Fibroblast of lung (primary cell): ENCODE data around the gene SNAP47. TPM values are rescaled to one million over a fixed set of nuclear protein-coding genes. Genes with fewer than 3 reads are reported as not detected.

Experiments
- DNase-seq, 2 donors: peaks; one replicate each; pipeline versions ENCODE4 v3.0.0 to v3.0.0-alpha.2; 2010; ENCODE audit warnings: low read depth in 2 of 2
- H2AFZ ChIP-seq: 2 replicates; pipeline ENCODE4 v1.5.1; 2012; ENCODE audit warnings: low read length, control low read depth, inconsistent platforms
- H3K27ac ChIP-seq: 2 replicates; pipeline ENCODE4 v1.5.1; 2011; ENCODE audit warnings: low read length, control low read depth; ENCODE audit not compliant: insufficient read depth
- H3K27me3 ChIP-seq: 2 replicates; pipeline ENCODE4 v1.5.1; 2011; ENCODE audit warnings: mild to moderate bottlenecking, low read length; ENCODE audit not compliant: control insufficient read depth, insufficient read depth
- H3K36me3 ChIP-seq: 2 replicates; pipeline ENCODE4 v1.5.1; 2011; ENCODE audit warnings: low read length; ENCODE audit not compliant: control insufficient read depth, insufficient read depth
- H3K4me1 ChIP-seq: 2 replicates; pipeline ENCODE4 v1.5.1; 2011; ENCODE audit warnings: low read length; ENCODE audit not compliant: control insufficient read depth, insufficient read depth; ENCODE audit errors: extremely low read depth
- H3K4me2 ChIP-seq: 2 replicates; pipeline ENCODE4 v1.5.1; 2011; ENCODE audit warnings: low read length, control low read depth; ENCODE audit not compliant: insufficient read depth; ENCODE audit errors: extremely low read depth
- H3K4me3 ChIP-seq, 4 experiments: fragments of 200-600 bp in 1 of 4; sonication (generic) in 1 of 4; replicated peaks in 1 of 4; 2 replicates each; pipeline ENCODE4 v1.5.1; 2011 to 2016; ENCODE audit warnings: low read length in 4 of 4, low read depth in 3 of 4, mild to moderate bottlenecking in 3 of 4, control low read depth in 2 of 4, inconsistent platforms in 1 of 4, mixed read lengths in 1 of 4; ENCODE audit not compliant: insufficient read depth in 1 of 4; ENCODE audit errors: control extremely low read depth in 1 of 4
- H3K79me2 ChIP-seq: 2 replicates; pipeline ENCODE4 v1.5.1; 2012; ENCODE audit warnings: mild to moderate bottlenecking, low read length, inconsistent platforms; ENCODE audit not compliant: control insufficient read depth, insufficient read depth
- H3K9ac ChIP-seq: 2 replicates; pipeline ENCODE4 v1.5.1; 2011; ENCODE audit warnings: mild to moderate bottlenecking, low read length, control low read depth; ENCODE audit not compliant: insufficient read depth
- H3K9me3 ChIP-seq: 2 replicates; pipeline ENCODE4 v1.5.1; 2012; ENCODE audit warnings: low read depth, low read length; ENCODE audit not compliant: control insufficient read depth, insufficient read depth
- H4K20me1 ChIP-seq: 2 replicates; pipeline ENCODE4 v1.5.1; 2011; ENCODE audit warnings: low read length; ENCODE audit not compliant: control insufficient read depth, insufficient read depth; ENCODE audit errors: extremely low read depth
- CTCF ChIP-seq, 2 donors: IDR thresholded peaks in 1 of 2; conservative IDR thresholded peaks in 1 of 2; 1 replicate in 1 of 2; 2 replicates in 1 of 2; pipeline ENCODE4 v1.5.1; 2011 to 2012; ENCODE audit warnings: low read length in 2 of 2, control low read depth in 1 of 2, inconsistent platforms in 1 of 2, low read depth in 1 of 2, mild to moderate bottlenecking in 1 of 2
- EZH2 ChIP-seq: IDR thresholded peaks from 2 replicates; pipeline ENCODE4 v1.5.1; 2012; ENCODE audit warnings: low read length, control low read depth, mild to moderate bottlenecking; ENCODE audit errors: missing control alignments
- polyA plus RNA-seq, 2 donors: library from polyadenylated mRNA; depleted of rRNA in 1 of 2; stranded (reverse) in 1 of 2; unstranded in 1 of 2; fragments of >200 nt; gene quantifications; 2 replicates each; pipeline ENCODE4 v1.2.1, GENCODE V29; 2011 to 2012; ENCODE audit warnings: missing spikeins in 1 of 2
- total RNA-seq: library from RNA; depleted of rRNA; stranded (reverse); fragments of >200 nt; gene quantifications from 2 replicates; pipeline ENCODE4 v1.2.1, GENCODE V29; 2014

Gene SNAP47
- total and polyA plus RNA-seq, 2 donors (not counting 1 experiment from before 2014, with no cell fraction given) = 32.4 to 66.9 TPM

- Histone ChIP-seq H3K4me3 (no peak overlapping the region), H4K20me1 (no peaks in the 10 kb centered on the region), H3K4me2 (no peak overlapping the region), H3K9me3 (no peaks in the 10 kb centered on the region), H2AFZ (no peak overlapping the region), H3K27me3 (no peaks in the 10 kb centered on the region), H3K36me3 (peaks cover 6% of the 10 kb centered on the region), H3K4me1 (peaks cover 5% of the 10 kb centered on the region), H3K9ac (no peak overlapping the region), H3K79me2 (no peaks in the 10 kb centered on the region), H3K27ac (no peak overlapping the region)
- DNase-seq = no peak
- TF ChIP-seq EZH2 (no peak), CTCF (conservative IDR thresholded peaks at IDR 0.05 in 1 of 2, IDR thresholded peaks at IDR 0.05 in 1 of 2; ENCODE audit: low read depth in 1 of 2, low read length in 2 of 2) (no peak)
Measured at GRCh38 chr1:227782226-227782625, 47.0 kb downstream of the SNAP47 start.

DNA sequence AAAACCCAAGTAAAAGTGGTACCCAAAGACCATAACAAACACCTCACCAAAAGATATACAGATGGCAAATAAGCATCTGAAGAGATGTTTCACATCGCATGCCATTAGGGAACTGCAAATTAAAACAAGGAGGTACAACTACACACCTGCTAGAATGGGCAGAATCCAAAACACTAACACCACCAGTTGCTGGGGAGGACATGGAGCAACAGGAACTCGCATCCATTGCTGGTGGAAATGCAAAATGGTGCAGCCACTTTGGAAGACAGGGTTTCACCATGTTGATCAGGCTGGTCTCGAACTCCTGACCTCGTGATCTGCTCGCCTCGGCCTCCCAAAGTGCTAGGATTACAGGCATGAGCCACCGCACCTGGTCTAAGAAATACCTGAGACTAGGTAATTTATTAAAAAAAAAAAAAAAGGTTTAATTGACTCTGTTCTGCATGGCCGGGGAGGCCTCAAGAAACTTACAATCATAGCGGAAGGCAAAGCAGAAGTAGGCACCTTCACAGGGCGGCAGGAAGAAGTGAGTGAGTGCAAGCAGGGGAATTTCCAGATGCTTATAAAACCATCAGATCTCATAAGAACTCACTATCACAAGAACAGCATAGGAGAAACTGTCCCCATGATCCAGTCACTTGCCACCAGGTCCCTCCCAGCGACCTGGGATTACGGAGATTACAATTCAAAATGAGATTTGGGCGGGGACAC lies 50.0 kb downstream of the SNAP47 start:
- no peak overlapping the region for H3K4me2 ChIP-seq
- no peaks in the 10 kb centered on the region for H3K9me3 ChIP-seq
- H3K4me1 ChIP-seq = peaks cover 5% of the 10 kb centered on the region
- no peak overlapping the region for H2AFZ ChIP-seq
- no peak overlapping the region for H3K27ac ChIP-seq
- no peaks in the 10 kb centered on the region for H3K27me3 ChIP-seq
- no peak for DNase-seq
- H4K20me1 ChIP-seq = no peaks in the 10 kb centered on the region
- H3K79me2 ChIP-seq = no peaks in the 10 kb centered on the region
- TF ChIP-seq CTCF (conservative IDR thresholded peaks at IDR 0.05 in 1 of 2, IDR thresholded peaks at IDR 0.05 in 1 of 2; ENCODE audit: low read depth in 1 of 2, low read length in 2 of 2) (no peak), EZH2 (no peak)
- H3K36me3 ChIP-seq = peaks cover 6% of the 10 kb centered on the region
- H3K9ac ChIP-seq = no peak overlapping the region
- H3K4me3 ChIP-seq = no peak overlapping the region

DNA sequence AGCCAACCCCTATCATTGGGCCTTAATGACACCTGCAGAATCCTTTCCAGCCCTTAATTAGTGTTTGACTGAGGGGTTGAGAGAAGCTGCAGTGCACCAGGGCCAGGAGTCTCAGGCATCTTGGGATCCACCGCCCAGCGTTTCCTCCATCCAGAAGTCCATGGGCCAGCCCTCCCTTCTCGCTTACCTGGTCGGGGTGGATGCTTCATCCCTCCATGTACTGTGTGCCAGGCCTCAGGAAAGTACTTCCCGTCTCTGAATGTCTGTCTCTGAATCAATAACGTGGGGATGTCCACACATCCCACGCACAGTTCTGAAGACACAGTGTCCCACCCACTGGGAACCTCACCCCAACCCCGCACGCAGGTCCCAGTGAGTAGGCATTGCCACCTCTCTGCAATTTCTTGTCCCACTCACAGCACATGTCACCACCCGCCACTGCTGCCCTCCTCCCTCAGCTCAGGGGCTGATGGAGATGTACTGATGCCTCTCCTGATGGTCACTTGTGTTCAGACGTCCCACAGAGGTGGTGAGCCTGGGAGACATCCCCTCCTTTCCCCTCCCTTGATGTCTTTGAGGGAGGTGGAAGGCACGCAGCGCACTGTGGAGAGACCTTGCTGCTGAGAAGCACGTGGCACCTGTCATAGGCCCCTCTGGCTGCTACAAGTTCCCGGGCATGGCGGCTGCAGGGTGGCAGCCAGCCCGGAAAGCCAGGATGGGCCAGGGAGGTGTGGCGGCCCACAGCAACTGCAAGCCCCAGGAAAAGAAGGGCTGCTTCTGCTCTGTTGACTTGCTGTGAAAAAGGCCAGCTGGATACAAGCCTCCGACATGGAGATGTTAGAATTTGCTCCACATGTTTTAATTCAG lies 50.8 kb downstream of the SNAP47 start:
- no peaks in the 10 kb centered on the region for H4K20me1 ChIP-seq

More for the DNA sequence above, 50.8 kb downstream of the SNAP47 start:
- no peaks in the 10 kb centered on the region for H3K79me2 ChIP-seq
- no peak overlapping the region for H2AFZ ChIP-seq
- H3K4me3 ChIP-seq = peak overlapping the region in 1 of 4 experiments; percentile 77
- no peak for DNase-seq
- no peaks in the 10 kb centered on the region for H3K27me3 ChIP-seq
- H3K4me2 ChIP-seq = no peak overlapping the region
- TF ChIP-seq CTCF (conservative IDR thresholded peaks at IDR 0.05 in 1 of 2, IDR thresholded peaks at IDR 0.05 in 1 of 2; ENCODE audit: low read depth in 1 of 2, low read length in 2 of 2) = no peak
- TF ChIP-seq EZH2 = no peak
- H3K9ac ChIP-seq = no peak overlapping the region
- H3K4me1 ChIP-seq = peaks cover 5% of the 10 kb centered on the region
- H3K36me3 ChIP-seq = peaks cover 3% of the 10 kb centered on the region
- H3K27ac ChIP-seq = no peak overlapping the region
- no peaks in the 10 kb centered on the region for H3K9me3 ChIP-seq
